GM19372 (cell line): ENCODE measurements around the gene CCPG1.

Experiments
- ATAC-seq: cut with Tn5 transposase; IDR thresholded peaks from one replicate; pipeline ENCODE4 v1.9.1; 2021; ENCODE audit warnings: mild to moderate bottlenecking, low read depth, moderate library complexity; ENCODE audit not compliant: unreplicated experiment

CCPG1 gene

DNA sequence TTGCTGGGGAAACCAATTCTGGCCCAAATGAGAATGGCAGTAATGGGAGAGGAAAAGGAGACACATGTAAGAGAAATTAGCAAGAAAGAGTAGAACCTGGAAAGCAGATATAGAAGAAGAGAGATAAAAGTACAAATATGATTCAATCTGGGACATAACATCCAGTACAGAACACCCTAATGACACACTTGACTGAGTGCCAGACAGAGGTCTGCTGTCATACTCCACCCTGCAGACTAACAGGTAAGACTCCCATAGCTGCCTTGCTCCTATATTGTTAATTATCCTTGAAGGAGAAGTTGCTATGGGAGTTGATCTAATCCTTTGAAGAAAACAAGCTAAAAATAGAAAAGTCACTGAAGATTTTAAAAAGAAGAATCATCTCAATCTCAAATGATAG is 21.1 kb downstream of the CCPG1 start:
- no peak for ATAC-seq

DNA sequence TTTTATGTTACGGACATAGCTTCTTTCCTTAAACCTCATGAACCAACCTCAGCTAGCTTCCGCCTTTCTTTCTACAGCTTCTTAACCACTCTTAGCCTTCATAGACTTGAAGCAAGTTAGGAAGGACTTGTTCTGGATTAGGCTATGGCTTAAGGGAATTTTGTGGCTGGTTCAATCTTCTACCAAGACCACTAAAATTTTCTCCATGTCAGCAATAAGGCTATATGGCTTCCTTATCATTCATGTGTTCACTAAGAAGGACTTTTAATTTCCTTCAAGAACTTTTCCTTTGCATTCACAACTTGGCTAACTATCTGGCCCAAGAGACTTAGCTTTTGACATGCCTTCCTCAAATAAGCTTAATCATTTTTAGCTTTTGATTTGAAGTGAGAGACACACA is 24.5 kb downstream of the CCPG1 start:
- ATAC-seq: no peak

DNA sequence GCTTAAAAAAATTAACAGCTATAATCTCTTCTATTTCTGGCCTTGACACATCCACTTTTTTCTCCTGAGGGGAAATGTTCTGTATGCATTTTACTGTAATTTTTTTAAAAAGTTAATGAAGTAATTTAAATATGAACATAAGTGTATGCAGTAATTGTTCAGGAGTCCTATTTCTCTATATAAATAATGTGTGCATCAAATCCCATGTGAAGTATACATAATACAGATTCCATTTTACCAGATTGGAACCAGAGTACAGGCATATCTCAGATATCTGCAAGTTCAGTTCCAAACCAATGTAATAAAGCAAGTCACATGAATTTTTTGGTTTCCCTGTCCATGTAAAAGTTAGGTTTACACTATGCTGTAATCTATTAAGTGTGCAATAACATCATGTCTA is 26.6 kb downstream of the CCPG1 start:
- no peak for ATAC-seq

DNA sequence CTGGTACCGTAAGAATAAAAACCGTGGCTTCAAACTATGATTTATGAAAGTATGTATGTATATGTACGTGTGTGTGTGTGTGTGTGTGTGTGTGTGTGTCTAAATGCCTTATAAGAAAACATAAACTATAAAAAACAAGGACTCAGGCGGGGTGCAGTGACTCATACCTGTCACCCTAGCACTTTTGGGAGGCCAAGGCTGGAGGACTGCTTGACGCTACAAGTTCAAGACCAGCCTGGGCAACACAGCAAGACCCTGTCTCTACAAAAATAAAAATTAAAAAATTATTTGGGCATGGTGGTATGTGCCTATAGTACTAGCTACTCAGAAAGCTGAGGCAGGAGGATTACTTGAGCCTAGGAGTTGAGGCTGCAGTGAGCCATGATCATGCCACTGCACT is 29.1 kb downstream of the CCPG1 start:
- ATAC-seq: no peak

DNA sequence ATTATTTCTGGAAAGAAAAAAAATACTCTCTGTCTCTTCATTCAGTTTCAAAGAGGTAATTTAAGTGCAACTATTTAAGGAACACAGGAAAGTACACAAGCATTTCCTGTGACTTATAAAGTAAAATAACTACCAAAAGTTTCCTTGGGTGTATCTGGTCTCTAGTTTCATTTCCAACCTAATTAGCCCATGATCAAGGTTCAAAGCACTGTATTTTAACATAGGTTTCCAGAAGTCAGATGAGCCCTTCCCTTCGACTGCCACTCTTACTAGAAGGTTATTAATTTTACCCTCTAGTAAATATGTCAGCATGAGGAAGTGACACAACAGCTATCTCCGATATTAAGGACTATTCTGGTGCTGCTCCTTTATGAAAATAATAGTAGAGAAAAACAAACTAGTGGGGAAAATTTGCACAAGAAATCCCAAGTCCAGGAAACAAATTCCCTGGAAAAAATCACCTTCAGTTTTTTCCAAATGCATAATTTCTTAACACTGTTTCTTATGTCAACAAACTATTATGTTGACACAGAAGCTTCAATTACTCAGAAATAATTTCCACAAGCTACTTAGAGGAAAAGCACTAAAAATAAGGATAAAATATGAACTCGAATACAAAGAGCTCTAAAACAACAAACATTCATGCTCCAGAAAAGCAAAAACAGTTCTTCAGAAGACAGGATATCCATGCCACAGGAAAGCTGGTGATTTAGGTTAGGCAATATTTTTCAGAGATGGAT is 35.3 kb downstream of the CCPG1 start:
- peak; percentile 69 for ATAC-seq

DNA sequence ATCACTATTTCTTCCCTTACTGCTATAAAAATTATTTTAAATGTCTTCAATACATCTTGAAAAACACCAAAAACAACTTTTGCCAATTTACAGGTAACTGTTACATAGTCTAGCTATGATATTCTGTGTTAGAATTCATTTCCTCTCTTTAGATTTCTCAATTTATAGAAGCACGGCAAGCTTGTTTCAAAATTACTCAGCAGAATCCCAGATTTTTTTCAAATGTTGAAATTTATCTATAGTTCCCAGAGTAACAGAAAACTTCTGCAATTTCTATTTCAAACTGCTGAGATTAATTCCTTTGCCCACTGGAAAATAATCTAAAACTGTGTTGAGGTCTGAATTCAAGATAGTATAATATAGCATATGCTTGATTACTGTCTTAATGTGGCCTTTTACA is 41.2 kb downstream of the CCPG1 start:
- ATAC-seq: no peak

DNA sequence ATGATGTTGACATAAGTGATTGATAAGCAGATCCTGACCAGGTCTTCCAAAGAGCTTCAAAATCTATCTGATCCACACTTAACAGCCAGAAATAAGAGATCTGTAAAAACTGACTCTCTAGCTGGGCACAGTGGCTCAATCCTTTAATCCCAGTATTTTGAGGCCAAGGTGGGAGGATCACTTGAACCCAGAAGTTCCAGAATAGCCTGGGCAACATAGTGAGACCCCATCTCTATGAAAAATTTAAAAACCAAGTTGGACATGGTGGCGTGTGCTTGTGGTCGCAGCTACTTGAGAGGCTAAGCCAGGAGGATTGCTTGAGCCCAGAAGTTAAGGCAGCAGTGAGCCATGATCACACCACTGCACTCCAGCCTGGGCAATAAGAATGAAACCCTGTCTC is 45.5 kb downstream of the CCPG1 start:
- no peak for ATAC-seq

DNA sequence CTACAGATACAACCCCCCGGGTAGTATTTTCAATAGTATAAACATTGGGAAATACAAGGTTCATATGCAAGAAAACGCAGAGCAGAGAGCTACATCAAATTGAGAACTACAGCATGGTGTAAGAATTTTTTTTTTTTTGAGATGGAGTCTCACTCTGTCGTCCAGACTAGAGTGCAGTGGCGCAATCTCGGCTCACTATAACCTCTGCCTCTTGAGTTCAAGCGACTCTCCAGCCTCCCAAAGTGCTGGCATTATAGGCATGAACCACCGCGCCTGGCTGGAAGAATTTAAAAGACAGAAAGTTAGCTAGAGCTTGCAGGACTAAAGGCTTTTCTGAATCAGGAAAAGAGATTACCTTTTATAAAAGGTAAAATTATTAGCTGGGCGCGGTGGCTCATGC is 47.1 kb downstream of the CCPG1 start:
- ATAC-seq: no peak

DNA sequence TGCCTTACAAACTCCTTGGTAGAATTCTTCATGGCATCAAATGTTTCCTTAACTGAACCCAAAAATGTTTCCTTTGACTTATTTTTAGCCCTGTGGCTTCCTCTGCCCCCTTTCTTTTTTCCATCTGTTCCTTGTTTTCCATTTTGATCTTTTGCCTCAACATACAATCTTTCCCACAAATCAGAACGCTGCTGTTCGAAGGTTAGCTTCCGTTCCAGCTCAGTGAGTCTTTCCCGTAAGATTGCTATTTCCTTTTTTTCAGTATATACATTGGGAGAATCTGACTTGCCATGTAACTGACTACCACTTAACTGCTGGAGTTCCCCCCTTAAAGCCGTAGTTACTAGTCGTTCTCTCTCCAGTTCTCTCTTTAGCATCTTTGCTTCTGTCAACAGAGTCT is 47.9 kb downstream of the CCPG1 start:
- no peak for ATAC-seq

DNA sequence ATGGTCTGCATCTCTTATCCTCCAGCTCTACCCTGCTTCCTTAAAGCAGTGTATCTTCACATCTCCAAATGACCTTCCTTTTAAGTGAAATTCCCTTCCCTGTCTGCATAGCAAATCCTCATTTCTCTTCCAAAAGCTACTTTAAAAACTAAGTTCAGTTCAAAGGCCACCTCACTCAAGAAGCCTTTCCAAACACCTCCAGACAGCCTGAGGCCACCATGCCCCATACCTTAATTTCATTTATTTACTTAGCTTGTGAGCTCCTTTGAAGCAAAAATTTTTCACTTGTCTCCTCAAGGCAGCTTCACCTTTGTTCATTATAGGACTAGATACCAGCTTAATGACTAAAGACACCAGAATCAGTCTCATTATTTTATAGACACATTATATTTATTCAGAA is 49.7 kb downstream of the CCPG1 start:
- ATAC-seq: no peak

DNA sequence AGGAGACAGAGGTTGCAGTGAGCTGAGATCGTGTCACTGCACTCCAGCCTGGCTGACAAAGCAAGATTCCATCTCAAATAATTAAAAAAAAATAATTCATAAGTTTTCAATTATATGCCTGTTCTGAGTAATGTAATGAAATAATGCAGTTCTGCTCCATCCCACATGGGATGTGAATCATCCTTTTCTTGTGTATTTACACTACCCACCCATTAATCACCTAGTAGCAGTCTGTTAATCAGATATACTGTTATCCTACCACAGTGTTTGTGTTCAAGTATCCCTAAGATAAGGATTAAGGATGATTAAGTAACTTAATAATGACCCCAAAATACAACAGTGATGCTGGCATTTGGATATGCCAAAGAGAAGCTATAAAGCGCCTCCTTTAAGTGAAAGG is 50.4 kb downstream of the CCPG1 start:
- no peak for ATAC-seq

DNA sequence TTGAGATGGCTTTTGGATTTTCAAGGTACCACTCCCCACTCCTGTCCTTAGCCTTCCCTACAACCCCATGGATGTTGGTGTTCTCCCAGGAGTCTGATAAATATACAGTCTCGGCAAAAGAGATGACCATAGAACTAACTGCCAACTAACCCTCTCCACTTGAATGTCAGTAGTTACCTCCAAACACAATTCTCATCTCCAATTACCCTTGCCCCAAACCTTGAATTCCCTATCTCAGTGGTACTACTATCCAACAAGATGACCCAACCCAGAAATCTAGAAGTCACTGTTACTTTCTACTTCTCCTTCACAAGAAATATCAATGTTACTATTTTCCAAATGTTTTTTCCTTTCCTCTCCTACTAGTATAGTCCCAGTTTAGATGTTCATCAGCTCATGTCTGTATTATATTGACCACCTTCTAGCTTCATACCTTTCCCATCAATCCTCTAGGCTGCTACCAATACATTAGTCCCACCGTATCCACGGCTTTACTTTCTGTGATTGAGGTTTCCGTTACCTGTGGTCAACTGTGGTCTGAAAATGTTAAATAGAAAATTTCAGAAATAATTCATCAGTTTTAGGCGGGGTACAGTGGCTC is 51.1 kb downstream of the CCPG1 start:
- ATAC-seq: no peak

DNA sequence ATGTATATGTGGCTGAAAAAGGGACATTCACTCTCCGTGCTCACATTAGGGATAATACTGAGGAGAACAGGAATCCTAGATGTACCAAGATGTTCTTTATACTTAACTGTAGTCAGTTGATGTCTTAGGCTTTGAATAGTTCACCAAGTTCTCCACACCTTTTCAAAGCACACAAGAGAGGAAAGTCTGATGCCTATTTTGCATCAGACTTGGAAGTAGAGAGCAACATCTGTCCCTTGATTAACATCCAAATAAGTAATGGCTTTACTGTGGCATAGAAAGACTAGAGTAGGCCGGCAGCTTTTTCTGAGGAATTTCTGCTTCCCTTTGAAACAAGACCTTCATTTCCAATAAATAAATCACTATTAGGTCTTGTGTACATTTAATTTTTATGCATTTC is 55.1 kb downstream of the CCPG1 start:
- no peak for ATAC-seq

DNA sequence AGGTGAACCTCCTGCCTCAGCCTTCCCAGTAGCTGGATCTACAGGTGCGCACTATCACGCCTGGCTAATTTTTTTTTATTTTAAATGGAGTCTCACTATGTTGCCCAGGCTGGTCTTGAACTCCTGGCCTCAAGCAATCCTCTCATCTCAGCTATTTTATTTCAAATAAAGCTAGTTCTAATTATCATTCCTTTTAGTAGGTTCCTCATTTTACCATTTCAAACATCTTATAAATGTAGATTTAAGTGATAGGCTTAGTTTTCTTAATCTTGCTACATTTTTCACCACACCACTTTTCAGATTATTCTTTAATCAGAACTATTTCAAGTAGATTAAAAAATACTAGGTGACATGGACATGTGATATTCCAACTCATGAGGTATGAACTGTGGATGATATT is 58.9 kb downstream of the CCPG1 start:
- ATAC-seq: no peak

DNA sequence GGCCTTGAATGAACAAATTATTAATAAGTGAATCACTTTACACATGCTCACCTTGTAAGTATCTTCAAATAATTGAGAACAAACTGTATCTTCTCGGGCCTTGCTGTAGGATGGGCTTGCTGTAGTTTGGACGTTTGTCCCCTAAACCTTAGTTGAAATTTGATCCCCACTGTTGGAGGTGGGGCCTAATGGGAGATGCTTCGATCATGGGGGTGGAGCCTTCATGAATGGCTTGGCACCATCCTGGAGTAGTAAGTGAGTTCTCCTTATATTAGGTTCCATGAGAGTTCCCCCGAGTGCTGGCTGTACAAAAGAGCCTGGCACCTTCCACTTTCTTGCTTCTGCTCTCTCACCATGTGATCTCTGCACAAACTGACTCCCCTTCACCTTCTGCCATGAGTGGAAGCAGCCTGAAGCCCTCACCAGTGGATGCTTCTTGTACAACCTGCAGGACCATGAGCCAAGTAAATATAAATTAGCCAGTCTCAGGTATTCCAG is 59.8 kb downstream of the CCPG1 start:
- ATAC-seq: no peak

DNA sequence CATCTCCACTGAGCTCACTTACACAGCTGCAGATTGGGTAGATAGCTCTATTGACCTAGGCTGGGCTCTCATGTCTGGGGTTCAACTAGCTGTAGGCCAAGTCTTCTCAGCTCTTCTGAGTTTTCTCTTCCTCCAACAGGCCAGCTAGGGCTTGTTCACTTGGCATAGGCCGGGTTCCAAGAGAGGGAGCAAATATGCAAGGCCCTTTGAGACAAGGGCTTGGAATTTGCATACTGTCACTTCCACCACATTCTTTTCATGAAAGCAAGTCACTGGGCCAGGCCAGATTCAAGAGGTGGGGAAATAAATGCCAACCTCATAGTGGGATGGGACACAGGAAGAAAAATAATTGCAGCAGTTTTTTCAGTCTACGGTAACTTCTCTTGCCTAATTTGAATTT is 64.0 kb downstream of the CCPG1 start:
- no peak for ATAC-seq

DNA sequence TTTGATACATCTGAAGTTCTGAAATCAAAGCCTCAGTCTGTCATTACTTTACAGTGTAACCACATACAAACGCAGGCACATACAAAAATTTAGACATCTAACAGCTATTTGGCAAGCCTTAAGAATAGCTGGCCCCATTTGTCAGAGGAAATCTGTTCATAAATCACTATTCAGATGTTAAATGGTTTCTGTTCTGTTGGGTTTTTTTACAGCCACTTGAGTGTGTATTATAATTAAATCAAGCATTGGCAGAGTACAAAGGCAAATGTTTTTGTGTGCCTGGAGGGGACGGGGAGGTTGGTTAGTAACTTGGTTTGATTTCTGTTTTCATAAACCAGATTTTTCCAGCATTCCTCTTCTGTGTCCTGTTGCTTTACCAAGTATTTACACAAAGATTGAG is 65.0 kb downstream of the CCPG1 start:
- ATAC-seq: no peak

DNA sequence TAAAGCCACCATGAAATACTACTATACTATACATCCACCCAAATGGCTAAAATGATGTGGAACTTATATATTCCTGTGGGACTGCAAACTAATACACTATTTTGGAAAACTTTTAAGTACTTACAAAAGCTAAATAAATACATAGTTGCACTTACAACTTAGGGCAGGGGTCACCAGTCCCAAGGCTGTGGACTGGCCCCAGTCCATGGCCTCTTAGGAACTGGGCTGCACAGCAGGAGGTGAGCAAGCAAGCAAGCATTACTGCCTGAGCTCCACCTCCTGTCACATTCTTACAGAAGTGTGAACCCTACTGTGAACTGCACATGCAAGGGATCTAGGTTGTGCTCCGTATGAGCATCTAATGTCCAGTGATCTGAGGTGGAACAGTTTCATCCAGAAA is 71.0 kb downstream of the CCPG1 start:
- ATAC-seq: no peak

DNA sequence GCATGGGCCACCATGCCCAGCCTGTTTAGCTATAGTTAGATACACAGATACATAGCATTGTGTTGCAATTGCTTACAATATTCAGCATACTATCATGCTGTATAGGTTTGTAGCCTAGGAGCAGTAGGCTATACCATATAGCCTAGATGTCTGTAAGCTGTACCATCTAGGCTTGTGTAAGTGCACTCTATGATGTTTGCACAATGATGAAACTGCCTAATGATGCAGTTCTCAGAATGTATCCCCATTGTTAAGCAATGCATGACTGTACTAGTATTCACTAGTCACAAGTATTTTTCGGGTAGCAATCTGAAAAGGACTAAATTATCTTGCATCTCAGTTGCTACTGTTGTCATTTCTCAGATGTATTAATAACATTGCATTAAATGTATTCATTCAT is 73.2 kb downstream of the CCPG1 start:
- ATAC-seq: no peak

DNA sequence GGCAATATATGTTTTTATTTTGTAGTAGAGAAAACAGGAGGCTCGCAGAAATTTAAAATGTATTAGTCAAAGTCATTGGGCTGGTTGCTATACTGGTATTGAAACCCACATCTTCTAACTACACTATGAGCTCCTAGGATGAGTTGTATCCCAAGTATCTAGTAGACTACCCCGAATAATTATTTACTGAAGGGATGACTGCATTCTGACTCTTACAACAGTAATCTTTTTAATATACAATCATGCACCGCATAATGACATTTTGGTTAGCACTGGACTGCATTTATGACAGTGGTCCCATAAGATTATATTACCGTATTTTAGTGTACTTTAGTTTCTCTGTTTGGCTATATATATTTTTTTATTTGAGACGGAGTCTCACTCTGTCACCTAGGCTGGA is 73.8 kb downstream of the CCPG1 start:
- no peak for ATAC-seq

DNA sequence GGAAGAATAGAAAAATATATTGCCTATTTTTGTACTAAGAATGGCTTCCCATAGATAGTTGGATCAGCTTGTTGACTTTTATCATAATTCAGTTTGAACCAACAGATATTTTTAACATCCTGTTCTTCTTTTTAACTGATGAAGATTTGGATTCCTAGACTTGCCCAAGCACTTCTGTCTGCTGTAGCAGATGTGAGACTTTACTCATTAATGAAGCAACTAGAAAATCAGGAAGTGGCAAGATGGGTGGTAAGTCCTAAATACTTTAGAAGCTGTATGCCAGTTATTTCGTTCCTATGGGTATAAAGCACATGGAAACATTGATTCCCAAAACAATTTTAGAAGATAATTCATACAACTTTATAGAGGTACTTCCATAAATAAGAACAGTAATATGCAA is 80.8 kb downstream of the CCPG1 start:
- no peak for ATAC-seq

DNA sequence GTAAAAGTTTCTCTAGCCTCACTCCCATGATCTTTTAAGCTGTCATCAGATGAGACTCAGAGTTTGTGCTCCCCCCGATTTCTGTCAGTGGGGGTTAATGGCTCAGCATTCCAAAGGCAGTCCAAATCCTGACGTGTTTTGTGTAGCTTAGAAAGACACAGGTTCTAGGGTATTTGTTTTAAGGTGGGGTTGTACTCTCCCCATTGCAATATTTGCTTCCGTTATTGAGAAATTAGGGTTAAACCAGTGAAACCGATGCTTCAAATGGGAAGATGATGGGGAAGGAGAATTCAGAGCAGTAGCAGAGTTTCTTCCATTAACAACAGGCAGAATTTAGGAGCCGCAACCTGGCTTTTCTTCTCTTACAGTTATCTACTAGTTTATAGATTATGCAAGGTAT is 85.7 kb downstream of the CCPG1 start:
- no peak for ATAC-seq
